RWPE2 (cell line): Measurements from ENCODE around the gene IL4I1.

Experiments used
- ATAC-seq: fragments of 200-7000 bp; cut with Tn5 transposase; 3 replicates; pipeline ENCODE4 v1.9.1; 2021; ENCODE audit warnings: low read depth
- DNase-seq: peaks from one replicate; pipeline ENCODE4 v3.0.0-alpha.2; 2020; ENCODE audit warnings: low spot score
- H3K27ac ChIP-seq: fragments of 450-650 bp; 2 replicates; pipeline ENCODE4 v1.5.1; 2017; ENCODE audit warnings: mild to moderate bottlenecking; ENCODE audit not compliant: poor library complexity, severe bottlenecking
- H3K27me3 ChIP-seq: fragments of 250-450 bp; sonication (Bioruptor Pico); 2 replicates; pipeline ENCODE4 v1.5.1; 2021; ENCODE audit warnings: mild to moderate bottlenecking, moderate library complexity; ENCODE audit not compliant: insufficient read depth, poor library complexity, severe bottlenecking
- H3K36me3 ChIP-seq: fragments of 250-450 bp; sonication (Bioruptor Pico); 2 replicates; pipeline ENCODE4 v1.5.1; 2020; ENCODE audit warnings: low read depth, mild to moderate bottlenecking, moderate library complexity
- H3K4me1 ChIP-seq: fragments of 250-450 bp; sonication (Bioruptor Pico); 2 replicates; pipeline ENCODE4 v1.5.1; 2021; ENCODE audit warnings: mild to moderate bottlenecking, moderate library complexity; ENCODE audit not compliant: insufficient read depth, poor library complexity, severe bottlenecking
- H3K4me3 ChIP-seq: fragments of 250-450 bp; sonication (Bioruptor Pico); 2 replicates; pipeline ENCODE4 v1.5.1; 2021; ENCODE audit warnings: mild to moderate bottlenecking, moderate library complexity; ENCODE audit not compliant: severe bottlenecking
- H3K9me3 ChIP-seq: fragments of 250-450 bp; sonication (Bioruptor Pico); 2 replicates; pipeline ENCODE4 v1.5.1; 2021; ENCODE audit warnings: mild to moderate bottlenecking, moderate library complexity; ENCODE audit not compliant: severe bottlenecking
- CTCF ChIP-seq: fragments of 450-650 bp; IDR thresholded peaks from one replicate; pipeline ENCODE4 v1.5.1; 2017; ENCODE audit warnings: mild to moderate bottlenecking, moderate library complexity; ENCODE audit not compliant: poor library complexity, severe bottlenecking

The IL4I1 gene

GRCh38 chr19:49858088-49858985 is 38.4 kb downstream of the IL4I1 start:
- Histone ChIP-seq H3K27ac (peak overlapping the region; percentile 33), H3K4me1 (no peaks in the 10 kb centered on the region), H3K36me3 (peaks cover 69% of the 10 kb centered on the region), H3K9me3 (no peaks in the 10 kb centered on the region), H3K27me3 (no peaks in the 10 kb centered on the region), H3K4me3 (no peak overlapping the region)
- DNase-seq (no peak), ATAC-seq (no peak)
- TF ChIP-seq CTCF, result no peak

GRCh38 chr19:49857838-49858087 is 38.9 kb downstream of the IL4I1 start:
- DNase-seq (no peak), ATAC-seq (no peak)
- Histone ChIP-seq H3K27ac (no peak overlapping the region), H3K9me3 (no peaks in the 10 kb centered on the region), H3K36me3 (peaks cover 64% of the 10 kb centered on the region), H3K4me3 (no peak overlapping the region), H3K4me1 (peaks cover 2% of the 10 kb centered on the region), H3K27me3 (no peaks in the 10 kb centered on the region)
- no peak for TF ChIP-seq CTCF

GRCh38 chr19:49857061-49857837 is 39.4 kb downstream of the IL4I1 start:
- H3K27ac ChIP-seq, result no peak overlapping the region
- H3K27me3 ChIP-seq, result no peaks in the 10 kb centered on the region
- DNase-seq (no peak), ATAC-seq (peak; percentile 1; the same call in 1 of the 3 replicates)
- no peaks in the 10 kb centered on the region for H3K9me3 ChIP-seq
- peaks cover 64% of the 10 kb centered on the region for H3K36me3 ChIP-seq
- no peak for TF ChIP-seq CTCF
- H3K4me3 ChIP-seq, result no peak overlapping the region
- H3K4me1 ChIP-seq, result peaks cover 7% of the 10 kb centered on the region

GRCh38 chr19:49856574-49857021 is 40.1 kb downstream of the IL4I1 start:
- Histone ChIP-seq H3K4me1 (peaks cover 9% of the 10 kb centered on the region), H3K9me3 (no peaks in the 10 kb centered on the region), H3K4me3 (no peak overlapping the region), H3K27ac (no peak overlapping the region), H3K36me3 (peaks cover 60% of the 10 kb centered on the region), H3K27me3 (no peaks in the 10 kb centered on the region)
- ATAC-seq (no peak), DNase-seq (no peak)
- TF ChIP-seq CTCF, result no peak
